ENCODE results near the gene DLG5. TPM values are rescaled to one million over a fixed set of nuclear protein-coding genes. Genes with fewer than 3 reads are reported as not detected.

The DLG5 gene
- total RNA-seq, 1 donor from 2014 or later = 25.2 TPM

DNA sequence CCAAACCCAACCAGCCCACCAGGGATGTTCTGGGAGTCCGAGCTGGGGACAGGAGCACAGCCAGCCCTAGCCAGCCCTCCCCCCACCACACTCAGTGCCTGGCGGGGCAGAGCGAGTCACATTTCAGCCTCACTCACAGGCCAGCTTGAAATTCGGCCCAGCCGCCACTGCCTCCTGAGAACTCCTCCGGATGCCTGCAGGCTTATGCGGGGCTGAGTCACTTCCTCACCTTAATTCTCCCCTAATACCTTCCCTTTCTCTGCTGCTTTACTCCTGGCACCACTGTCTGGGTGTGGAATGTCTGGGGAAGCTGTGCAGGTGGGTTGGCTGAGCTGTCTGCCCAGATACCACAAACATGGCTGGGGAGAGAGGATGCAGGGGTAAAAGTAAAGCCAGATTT is 22.6 kb upstream of the DLG5 start:
- no peak for DNase-seq

DNA sequence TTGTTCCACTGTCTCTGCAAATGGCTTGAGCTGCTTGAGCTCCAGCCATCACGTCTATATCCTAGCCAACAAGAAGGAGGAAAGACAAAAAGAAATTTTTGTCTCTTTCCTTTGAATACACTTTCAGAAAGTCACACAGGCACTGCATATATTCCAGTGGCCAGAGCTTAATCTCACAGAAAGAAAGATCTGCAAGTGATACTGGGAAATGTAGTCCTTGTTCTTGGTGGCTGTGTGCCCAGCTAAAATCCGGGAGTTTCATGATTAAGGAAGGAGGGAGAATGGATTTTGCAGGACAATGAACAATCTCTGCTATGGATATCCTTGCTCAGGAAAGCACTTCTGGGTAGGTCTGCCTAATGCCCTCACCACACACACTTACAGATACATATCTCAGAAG is 19.5 kb upstream of the DLG5 start:
- DNase-seq = no peak

GRCh38 chr10:77944519-77944918 is 18.0 kb upstream of the DLG5 start:
- no peak for DNase-seq

DNA sequence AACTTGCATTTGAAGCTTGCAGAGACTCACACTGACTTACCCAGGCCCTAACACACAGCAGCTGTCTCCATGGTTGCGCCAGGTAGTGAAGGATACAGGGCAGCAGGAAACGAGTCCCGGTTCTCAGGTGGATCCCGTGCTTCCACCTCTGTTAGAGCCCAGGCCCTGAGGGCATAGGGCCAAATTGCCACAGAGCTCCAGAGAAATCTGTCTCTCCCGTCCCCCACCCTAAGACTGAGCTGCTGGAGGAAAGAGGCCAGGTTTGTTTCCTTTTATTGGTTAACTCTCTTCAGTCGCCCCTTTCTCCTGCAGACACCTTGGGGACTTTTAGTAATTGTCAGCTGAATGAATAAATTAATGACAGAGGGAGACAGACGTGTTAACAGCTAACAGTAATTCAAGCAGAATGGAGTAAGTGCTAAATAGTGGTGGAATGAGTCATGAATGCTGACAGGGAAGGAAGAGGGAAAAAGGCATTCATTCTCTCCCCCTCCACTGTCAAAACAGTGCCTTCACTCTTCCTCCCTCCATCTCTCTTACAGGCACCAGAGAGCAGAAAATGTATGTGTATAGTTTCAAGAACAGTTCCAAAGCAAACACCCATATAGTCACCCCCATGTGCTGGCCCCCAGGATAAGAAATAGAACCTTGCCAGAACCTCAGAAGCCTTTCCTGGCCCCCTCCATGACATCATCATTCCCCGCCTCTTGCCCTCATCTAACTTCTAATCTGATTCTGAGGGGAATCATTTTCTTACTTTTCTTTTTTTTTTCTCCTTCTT is 16.8 kb upstream of the DLG5 start:
- DNase-seq = peak; percentile 92

DNA sequence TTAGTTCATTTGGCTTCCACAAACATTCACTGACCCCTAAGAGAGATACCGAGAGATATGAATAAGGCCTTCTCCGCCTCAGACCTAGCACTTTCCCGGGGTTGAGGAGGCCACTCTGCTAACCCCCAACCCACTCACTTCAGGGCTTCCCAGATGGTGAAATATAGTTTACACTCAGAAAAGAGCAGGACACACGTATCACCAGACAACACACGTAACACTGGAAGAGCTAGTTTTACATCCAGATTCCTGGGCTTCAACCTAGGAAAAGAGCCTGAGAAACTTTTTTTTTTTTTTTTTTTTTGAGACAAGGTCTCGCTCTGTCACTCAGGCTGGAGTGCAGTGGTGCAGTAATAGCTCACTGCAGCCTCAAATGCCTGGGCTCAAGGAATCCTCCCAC is 15.2 kb upstream of the DLG5 start:
- DNase-seq = no peak

- DNase-seq = no peak
These were observed 14.1 kb upstream of the DLG5 start for GRCh38 chr10:77940627-77941026.

GRCh38 chr10:77940225-77940624 is 13.7 kb upstream of the DLG5 start:
- no peak for DNase-seq

- DNase-seq = peak; percentile 57
These were observed 13.0 kb upstream of the DLG5 start for GRCh38 chr10:77939561-77940001.

GRCh38 chr10:77936697-77937567 is 10.4 kb upstream of the DLG5 start:
- no peak for DNase-seq

- DNase-seq = peak; percentile 40
These were observed 5.6 kb upstream of the DLG5 start for GRCh38 chr10:77932016-77932715.

DNA sequence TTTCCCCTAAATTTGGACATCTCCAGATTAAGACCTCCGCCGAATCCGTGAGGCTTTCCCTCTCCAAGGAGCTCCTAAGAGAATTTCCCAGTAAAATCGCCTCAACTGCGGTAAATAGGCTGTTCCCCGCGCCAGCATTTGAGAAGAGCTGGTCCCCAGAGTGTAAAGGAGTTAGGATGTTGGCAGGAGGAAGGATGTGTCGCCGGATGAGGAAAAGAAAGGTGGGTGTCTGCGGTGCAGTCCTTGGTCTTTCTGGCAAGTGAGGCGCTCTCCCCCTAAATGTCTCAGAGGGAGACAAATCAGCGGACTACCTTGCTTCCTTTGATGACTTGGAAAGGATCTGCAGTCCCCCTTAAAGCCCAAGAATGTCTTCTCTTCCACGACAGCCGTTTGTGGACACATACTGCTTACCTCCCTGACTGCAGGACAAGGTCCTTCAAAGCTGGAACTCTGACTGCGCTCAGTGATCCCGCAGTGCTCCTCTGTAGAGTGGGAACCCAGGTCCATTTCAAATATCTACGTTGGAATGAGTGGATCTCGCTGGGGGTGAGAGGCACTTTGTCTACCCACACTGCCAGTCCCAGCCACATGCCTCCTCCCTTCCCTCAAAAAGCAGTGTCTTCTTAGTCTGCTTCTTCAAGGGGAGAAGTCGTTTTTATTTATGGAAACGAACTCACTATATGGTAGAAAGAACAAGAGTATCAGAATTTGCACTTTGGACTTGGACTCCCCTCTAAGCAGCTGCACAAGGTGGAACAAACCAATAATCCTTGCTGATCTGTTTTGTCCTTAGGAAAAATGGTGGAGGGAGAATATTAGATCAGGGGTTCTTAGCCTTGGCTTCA is 1.1 kb upstream of the DLG5 start:
- DNase-seq = no peak

DNA sequence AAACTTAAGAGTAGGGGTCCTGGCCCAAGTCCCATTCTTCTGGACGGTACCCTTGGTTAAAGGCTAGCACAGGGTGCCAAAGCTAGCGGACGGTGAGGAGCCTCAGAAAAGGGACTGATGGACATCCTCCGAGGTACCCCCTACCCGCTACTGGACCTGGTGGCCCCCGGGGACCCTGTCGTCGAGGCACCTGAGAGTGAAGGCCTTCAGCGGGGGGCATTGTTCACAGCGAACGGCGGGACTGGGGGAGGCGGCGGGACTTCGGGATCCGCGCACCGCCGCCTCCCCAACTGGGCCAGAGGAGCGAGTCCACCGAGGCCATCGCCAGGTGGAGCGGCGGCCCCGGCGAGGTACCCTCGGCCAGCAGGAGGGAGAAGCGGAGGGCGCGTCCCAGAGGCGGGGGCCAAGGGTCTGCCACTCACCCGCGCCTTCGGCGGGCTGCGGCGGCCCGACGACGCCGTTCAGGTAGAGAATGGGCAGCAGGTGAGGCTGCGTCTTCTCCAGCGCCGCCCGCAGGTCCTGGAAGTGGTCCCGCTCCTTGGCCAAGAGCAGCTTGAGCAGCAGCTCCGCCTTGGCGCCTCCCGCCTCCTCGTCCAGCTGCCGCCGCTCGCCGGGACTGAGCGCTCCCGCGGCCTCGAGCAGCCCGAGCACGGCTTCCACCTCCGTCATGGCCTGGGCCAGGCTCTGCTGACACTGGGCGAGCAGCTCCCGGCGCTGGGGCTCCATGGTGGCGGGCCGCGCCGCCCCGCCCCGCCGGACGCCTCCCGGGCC is 575 bp downstream of the DLG5 start:
- no peak for DNase-seq

- peak; percentile 16 for DNase-seq
These were observed 1.2 kb downstream of the DLG5 start for GRCh38 chr10:77925410-77925794.

DNA sequence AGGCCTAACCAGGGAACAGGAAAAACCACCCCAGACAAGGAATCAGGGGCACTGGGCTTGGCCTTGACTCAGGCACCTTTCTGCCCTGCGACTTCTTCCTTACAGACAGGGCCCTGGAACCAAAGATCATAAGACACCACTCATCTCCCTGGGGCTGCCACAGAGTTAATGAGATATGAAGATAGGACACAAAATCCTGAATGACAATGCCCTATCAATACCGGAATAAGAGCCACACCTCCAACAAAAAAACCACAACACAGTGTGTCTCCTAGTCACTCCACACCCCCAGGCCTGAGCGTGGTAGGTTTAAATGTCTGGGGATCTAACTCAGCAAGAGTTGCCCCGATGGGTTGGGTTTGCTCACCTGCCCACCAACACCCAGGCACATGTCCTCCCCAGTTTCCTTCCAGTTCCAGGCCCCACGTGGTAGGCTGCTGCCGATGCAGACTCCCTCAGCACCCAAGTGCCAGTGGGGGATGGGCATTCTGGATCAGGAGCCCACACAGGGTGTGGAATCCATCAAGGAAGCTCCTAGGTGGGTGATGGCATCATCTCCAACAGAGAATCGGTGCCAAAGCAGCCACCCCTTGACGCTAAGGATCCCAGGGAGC is 3.9 kb downstream of the DLG5 start:
- DNase-seq = no peak

DNA sequence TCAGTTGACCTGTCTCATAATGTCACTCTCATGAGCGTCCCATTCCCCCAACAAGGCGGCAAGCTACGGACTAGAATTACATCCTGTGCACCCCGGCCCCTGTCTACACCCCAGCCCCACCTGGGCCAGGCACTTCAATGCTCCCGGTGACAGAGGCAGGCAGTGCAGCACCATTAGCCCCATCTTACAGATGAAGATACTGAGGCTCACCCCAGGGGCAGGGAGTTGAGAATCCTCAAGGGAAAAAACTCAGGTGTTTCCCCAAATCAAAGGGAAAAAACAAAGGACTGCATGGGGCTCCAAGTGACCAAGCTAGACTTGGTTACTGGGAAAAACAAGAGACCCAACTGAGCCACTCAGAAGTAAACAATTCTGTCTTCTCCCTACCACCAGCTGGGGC is 4.5 kb downstream of the DLG5 start:
- DNase-seq = no peak

GRCh38 chr10:77921395-77921794 is 5.2 kb downstream of the DLG5 start:
- no peak for DNase-seq

- DNase-seq = no peak
These were observed 6.1 kb downstream of the DLG5 start for GRCh38 chr10:77920495-77920894.

DNA sequence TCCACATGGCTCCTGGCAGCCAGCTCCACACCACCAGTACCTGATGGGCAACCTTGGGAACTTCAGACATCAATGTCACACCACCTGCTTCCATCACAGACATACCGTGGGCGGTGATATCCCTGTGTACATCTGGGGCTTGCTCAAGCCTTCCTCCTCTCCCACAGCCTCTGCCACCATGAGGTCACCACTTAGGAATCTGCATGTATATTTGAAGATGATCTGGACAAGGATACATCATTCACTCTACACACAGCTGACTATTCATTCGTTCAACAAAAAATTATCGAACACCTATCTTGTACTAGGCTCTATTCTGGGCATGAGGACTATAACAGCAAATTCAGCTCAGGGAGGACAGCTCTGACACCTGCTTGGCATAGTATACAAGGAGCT is 6.8 kb downstream of the DLG5 start:
- no peak for DNase-seq

GRCh38 chr10:77915319-77916105 is 11.0 kb downstream of the DLG5 start:
- no peak for DNase-seq

- DNase-seq = no peak
These were observed 13.5 kb downstream of the DLG5 start for GRCh38 chr10:77913090-77913489.
